IMR-90 (cell line): ENCODE data around the gene PLCB3. TPM values are rescaled to one million over a fixed set of nuclear protein-coding genes. Genes with fewer than 3 reads are reported as not detected.

Experiments
- CTCF ChIP-seq: conservative IDR thresholded peaks from 2 replicates; pipeline ENCODE4 v1.5.1; 2012; ENCODE audit warnings: mild to moderate bottlenecking, low read depth, low read length, improper control_type of control experiment
- FOS ChIP-seq: fragments of 150-350 bp; IDR thresholded peaks from 2 replicates; pipeline ENCODE4 v1.6.1; 2016; ENCODE audit warnings: low read depth, low read length
- MAFK ChIP-seq: IDR thresholded peaks from 2 replicates; pipeline ENCODE4 v1.6.1; 2012; ENCODE audit warnings: low read depth, low read length, improper control_type of control experiment
- RCOR1 ChIP-seq: IDR thresholded peaks from 2 replicates; pipeline ENCODE4 v1.6.1; 2012; ENCODE audit warnings: mild to moderate bottlenecking, low read length, improper control_type of control experiment; ENCODE audit not compliant: insufficient replicate concordance
- SMC3 ChIP-seq: fragments of 150-350 bp; IDR thresholded peaks from 2 replicates; pipeline ENCODE4 v1.6.1; 2016; ENCODE audit warnings: low read depth, mild to moderate bottlenecking, antibody characterized with exemption, low read length, moderate library complexity
- polyA plus RNA-seq, 3 experiments: library from polyadenylated mRNA; depleted of rRNA; stranded (reverse); fragments of >200 nt; gene quantifications; 2 replicates each; pipeline ENCODE4 v1.2.3, GENCODE V29; 2012; ENCODE audit warnings: low replicate concordance in 1 of 3
- total RNA-seq: library from RNA; depleted of rRNA; stranded (reverse); fragments of >200 nt; gene quantifications from 2 replicates; pipeline ENCODE4 v1.2.3, GENCODE V29; 2012

PLCB3 gene
- total and polyA plus RNA-seq, 2 of the 4 experiments (the other 2 are of a cell fraction): 23.9 to 24.9 TPM

- no peak for TF ChIP-seq RCOR1
- no peak for TF ChIP-seq SMC3
- TF ChIP-seq MAFK: no peak
- TF ChIP-seq CTCF: no peak
- no peak for TF ChIP-seq FOS
Measured at GRCh38 chr11:64266339-64266738, 15.0 kb downstream of the PLCB3 start (continued).
